Measurements from ENCODE around the gene TTLL13. TPM values are rescaled to one million over a fixed set of nuclear protein-coding genes. Genes with fewer than 3 reads are reported as not detected.
A peak's percentile ranks its signal among the peaks of the same experiment; 100 is the strongest.

TTLL13 gene, protein sequence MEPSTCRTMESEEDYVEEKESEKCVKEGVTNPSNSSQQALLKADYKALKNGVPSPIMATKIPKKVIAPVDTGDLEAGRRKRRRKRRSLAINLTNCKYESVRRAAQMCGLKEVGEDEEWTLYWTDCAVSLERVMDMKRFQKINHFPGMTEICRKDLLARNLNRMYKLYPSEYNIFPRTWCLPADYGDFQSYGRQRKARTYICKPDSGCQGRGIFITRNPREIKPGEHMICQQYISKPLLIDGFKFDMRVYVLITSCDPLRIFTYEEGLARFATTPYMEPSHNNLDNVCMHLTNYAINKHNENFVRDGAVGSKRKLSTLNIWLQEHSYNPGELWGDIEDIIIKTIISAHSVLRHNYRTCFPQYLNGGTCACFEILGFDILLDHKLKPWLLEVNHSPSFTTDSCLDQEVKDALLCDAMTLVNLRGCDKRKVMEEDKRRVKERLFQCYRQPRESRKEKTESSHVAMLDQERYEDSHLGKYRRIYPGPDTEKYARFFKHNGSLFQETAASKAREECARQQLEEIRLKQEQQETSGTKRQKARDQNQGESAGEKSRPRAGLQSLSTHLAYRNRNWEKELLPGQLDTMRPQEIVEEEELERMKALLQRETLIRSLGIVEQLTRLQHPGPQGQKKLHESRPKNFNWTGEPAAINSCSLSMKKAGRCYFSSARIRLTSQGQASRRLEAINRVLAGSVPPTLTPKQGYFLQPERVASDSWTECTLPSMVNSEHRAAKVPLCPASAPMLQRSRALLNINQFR
- not detected in 2 replicates for polyA plus RNA-seq (2014; cell fraction: cytosol; rRNA removed)
- 0.27 TPM in 1 of 2 replicates, not detected in the other for polyA plus RNA-seq (2014; cell fraction: nucleus; rRNA removed)

DNA sequence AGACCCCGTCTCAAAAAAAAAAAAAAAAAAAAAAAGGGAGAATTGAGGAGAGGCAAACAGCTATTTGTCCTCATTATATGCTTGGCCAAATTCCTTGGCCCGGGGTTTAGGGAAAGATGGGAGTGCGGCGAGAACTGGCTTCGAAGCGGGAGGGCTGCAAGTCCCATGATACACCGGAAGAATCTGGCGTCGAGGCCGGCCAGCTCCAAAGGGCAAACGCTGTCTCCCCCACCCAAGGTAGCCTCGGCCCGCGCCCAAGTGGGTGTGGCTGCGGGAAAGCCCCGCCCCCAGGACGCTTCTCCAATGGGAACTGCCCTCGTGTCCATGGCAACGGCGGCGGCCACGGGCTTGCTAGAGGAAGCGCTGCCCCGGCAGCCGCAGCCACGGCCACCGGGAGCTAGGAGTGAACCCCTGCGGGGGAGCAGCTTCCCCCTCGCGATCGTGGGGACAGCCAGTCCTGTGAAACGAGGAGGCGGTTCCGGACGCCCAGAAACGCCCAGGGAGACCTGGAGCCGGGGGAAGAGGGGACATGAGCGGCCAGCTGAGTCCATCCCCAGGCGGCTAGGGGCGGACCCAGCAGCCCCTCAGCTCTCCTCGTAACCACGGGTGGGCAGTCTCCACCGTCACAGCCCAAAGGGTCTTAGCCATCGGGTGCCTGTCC, at the start of gene TTLL13:
TTLL13 (plus strand) TSS at position 354 of the 661 bp plus-strand sequence. CDS start 1,075 bp downstream, outside the sequence.
- DNase-seq (ENCODE audit: low spot score), result peak; percentile 91

DNA sequence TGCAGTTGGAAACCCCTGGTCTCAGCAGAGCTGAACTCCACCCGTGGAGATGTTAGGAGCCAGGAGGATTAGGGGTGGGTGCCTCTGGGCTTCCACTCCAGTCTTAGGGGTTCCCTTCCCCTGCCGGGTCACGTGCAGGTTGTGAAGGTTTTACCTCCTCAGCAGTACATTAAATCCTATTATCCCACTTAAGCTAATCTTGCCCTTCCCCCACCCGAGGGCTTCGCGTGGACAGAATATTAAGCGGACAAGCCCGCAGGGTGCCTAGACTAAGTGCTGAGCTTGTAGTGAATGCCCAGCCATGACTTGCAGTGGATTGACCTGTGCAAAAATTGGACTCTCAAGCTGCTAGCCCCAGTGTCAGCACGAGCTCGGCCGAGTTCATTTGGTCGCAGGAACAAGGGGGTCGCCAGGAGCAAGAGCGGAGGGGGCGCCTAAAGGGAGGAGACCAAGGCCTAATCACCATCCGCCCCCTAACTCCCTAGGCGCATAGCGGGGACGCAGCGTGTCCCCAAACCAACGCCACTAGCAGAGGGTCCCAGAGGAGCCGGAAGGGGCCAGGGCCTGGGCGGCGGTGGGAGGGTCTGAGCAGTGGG, 48.7 kb upstream of the TTLL13 start:
- DNase-seq (ENCODE audit: low spot score), result peak; percentile 27

DNA sequence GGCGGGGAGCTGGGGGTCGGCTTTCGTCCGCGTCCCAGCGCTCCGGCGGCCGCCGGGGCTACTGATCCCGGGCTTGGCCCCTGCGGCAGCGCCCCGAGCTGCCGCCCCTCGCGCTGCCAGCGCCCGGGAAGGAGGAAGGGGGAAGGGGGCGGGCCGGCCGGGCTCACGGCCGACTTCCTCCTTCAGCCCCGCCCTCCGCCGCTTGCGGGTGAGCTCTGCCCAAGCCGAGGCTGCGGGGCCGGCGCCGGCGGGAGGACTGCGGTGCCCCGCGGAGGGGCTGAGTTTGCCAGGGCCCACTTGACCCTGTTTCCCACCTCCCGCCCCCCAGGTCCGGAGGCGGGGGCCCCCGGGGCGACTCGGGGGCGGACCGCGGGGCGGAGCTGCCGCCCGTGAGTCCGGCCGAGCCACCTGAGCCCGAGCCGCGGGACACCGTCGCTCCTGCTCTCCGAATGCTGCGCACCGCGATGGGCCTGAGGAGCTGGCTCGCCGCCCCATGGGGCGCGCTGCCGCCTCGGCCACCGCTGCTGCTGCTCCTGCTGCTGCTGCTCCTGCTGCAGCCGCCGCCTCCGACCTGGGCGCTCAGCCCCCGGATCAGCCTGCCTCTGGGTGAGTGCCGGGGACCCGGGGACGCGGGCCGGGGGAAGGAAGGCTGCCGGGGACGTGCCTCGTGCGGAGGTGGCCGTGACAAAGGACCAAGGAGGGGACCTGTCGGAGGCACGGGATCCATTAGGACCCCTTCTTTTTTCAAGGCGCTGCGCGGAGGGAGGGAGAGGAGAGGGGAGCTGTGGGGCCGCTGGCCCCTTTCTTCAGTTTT, 48.0 kb upstream of the TTLL13 start, which contains the start of gene SEMA4B:
SEMA4B (plus strand) TSS at position 201 of the 814 bp plus-strand sequence; CDS start at position 450, 249 bp downstream.
- peak; percentile 75 for DNase-seq (ENCODE audit: low spot score)

DNA sequence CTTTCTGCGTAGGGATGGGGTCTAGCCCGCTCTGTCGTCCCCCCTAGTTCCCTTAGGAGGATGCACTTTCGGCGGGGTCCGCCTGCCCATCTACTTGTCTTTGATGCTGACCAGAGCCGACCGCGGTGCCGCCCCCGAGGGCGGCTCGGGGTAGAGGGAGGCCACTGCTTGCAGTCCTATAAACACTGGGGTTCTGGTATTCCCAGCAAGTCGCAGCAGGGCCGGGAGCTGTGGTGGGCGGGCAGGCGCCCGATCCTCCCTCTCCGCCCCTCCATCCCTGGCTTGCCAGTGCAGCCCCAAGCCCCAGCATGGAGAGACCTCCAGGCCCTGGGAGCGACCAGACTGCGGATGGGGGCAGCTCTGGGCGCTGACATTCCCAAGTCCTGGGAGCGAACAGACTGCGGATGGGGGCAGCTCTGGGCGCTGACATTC, 47.4 kb upstream of the TTLL13 start:
- peak; percentile 43 for DNase-seq (ENCODE audit: low spot score)

DNA sequence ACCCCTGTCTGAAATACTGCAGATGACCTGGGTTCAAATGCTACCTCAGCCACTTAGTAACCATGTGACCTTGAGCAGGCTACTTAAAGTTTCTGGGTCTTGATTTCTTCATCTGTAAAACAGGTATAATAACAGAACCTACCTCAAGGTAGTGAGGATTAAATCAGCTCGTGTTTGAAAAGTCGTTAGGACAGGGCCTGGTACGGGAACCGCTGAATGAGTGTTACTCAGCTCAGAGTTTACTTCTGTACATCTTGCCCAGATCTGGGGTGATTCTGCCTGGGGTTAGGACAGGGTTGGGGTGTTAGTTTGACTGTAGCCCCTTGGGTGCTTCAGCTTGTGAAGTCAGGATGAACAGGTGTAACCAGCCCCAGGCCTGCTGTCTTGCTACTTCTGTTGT, 46.4 kb upstream of the TTLL13 start:
- no peak for DNase-seq (ENCODE audit: low spot score)

DNA sequence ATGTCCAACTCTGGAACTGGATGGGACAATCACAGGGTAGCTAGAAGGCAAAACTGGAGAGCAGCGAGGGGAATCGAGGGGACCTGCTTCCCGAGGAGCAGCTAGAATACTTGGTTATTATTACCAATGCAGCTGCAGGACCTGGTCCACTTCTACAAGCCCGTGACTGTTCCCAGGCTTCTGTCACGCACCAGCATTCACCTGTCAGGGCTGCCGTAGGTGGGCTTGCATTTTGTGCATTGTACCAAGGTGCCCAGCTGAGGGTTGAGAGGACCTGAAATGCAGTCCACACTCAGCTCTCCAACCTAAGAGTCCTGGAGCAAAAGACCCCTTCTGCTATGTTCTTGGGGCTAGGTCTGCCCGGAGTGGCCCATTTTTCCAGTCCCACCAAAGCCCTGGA, 45.9 kb upstream of the TTLL13 start:
- no peak for DNase-seq (ENCODE audit: low spot score)

DNA sequence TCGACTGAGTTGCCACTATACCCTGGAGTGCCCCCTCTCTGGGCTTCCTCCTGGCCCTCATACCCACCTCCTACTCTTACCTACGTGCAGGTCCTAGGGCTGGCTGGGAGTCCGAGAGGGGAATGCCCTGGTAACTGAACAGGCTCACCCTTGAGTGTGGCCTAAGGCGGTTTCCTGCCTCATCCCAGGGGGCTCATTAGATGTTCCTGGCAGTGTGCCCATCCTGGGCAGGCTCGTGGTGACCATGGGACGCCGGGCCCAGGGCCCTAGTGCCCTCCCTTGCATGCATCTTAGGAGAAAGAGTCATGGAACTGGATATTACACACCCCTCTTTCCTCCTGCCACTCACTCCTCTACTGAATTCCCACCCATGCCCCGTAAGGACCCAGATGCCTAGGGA, 45.4 kb upstream of the TTLL13 start:
- DNase-seq (ENCODE audit: low spot score), result no peak

DNA sequence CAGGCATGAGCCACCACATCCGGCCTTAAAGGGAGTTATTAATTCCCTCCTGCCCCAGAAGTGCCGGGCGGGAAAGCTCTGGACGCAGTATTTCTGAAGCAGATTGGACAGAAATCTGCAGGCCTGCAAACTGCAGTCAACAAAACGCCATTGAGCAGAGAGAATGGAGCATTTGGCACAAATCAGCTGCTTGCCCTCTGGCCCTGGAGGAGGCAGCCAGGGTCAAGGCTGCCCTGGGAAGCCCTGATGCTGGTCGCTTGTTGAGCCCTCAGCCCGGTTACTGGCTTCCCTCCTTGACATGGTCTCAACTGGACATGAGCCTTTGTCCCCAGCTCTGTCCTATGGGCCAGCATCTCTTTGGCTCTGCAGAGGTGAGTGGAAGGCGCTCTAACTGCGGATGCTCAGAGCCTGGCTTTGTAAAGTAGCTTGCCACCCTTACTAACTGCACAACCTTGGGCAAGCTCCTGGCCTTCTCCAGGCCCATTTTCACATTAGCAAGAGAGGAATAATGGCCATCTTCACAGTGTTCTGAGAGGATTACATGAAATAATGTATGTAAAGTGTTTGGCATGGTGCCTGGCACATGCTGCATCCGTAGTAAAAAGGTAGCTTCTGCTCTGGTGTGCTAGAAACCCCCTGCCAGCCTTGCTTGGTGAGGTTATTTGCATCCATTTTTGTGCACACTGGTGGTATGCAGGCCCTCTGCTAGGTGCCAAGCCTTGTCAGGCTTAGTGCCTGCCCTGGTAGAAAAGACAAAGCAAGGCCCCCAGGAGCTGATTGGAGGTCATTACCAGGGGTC, 44.1 kb upstream of the TTLL13 start:
- no peak for DNase-seq (ENCODE audit: low spot score)

DNA sequence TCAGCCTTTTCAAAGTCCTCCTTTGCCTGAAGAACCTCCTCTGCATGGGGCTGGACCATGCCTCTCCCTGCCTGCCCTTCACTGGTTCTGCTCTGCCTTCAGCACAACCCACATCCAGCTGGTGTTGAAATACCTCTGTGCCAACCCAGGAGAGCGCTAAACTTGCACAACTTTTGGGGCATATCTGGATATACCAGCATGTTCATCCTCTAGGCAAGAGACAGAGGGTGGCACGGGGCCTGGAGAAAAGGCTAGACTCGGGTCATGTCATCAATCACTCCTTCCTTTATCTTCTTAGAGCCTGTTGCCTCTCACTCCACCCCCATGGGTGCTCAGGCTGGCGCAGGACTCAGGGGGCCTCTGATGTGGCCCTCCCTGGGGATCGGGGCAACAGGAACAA, 43.5 kb upstream of the TTLL13 start:
- DNase-seq (ENCODE audit: low spot score), result no peak

DNA sequence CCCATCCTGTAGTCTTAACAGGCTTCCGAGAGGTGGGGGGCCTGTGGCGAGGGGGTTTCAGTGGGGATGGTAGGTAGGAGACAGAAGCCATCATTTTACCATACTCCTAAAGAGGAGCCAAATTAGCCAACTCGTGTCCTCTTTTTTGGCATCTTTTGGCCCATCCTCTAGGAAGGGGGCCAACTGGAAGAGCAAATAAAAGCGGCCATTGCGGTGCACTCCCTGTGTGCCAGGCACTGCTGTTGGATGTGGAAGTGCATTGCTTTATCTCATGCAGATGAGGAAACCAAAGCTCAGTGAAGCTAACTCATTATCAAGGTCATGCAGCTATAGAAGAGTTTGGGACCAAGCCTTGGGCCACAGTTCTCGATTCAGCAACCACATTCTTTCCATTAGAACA, 42.1 kb upstream of the TTLL13 start:
- DNase-seq (ENCODE audit: low spot score), result no peak

DNA sequence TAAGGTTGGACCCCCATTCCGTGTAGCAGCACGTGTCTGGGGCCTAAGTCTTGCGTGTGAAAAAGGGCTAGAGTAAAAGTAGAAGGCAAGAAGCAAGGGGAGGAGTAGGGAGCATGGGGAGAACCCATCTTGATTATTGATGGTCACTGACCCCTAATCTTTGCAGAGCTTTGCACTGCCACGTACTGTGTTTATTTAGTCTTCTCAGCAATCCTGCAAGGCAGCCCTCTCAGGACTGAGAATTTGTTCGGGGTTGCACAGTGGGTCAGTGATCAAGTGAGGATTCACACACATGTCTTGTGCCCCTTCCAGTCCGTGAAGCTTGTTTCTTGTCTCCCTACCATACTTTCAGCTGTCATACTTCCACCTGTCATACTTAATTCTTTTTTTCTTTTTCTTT, 41.0 kb upstream of the TTLL13 start:
- DNase-seq (ENCODE audit: low spot score), result no peak

DNA sequence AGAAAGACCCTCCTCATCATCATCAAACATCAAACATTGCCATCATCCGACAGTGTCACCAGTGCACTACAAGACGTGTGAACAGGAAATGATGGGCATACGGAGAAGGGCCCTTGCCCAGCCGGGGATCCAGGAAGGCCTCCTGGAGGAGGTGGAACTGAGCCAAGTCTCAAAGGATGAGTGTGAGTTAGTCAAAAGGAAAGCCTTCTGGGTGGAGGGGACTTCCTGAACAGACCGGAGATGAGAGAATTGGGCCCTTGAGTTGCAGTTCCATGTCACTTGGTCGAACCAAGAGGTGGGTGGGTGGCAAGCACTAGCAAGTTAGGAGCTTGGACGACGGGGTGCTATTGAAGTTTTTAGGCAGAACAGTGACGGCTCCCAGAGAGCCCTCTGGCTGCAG, 39.8 kb upstream of the TTLL13 start:
- DNase-seq (ENCODE audit: low spot score), result no peak

DNA sequence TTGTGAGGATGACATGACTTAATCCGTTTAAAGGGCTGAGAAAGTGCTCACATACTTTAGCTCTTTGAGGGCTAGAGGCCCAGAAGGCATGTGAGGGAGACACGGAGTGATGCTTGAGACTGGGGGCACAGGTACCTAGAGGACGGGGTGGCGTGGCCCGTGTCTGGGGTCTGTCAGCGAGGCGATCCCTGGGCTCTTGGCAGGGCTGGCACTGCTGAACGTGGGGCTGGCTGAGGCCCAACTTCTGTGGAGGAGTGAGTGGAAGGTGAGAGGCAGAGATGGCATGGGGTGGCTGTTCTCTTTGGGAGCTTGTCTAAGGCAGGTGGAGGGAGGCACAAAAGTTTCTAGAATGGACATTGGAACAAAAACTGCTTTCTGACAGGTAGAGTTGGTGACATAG, 38.8 kb upstream of the TTLL13 start:
- DNase-seq (ENCODE audit: low spot score), result no peak

DNA sequence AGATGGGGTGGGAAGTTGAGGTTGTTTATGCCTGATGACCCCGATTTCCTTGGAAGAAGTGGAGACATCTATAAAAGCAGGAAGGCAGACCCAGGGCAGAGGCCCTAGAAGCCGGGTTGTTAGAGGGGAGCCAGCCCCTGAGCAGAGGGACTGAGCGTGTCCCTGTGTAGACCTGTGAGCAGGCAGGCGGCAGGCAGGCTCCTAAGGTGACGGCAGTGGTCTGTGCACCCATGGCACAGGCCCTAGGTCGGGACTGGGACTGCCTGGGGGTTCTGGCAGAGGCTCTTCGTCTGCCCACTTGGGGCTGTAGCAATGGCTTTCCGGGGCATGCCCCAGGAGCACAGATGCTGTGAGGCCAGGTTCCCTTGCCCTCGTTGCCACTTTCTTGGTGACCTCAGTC, 38.3 kb upstream of the TTLL13 start:
- no peak for DNase-seq (ENCODE audit: low spot score)

DNA sequence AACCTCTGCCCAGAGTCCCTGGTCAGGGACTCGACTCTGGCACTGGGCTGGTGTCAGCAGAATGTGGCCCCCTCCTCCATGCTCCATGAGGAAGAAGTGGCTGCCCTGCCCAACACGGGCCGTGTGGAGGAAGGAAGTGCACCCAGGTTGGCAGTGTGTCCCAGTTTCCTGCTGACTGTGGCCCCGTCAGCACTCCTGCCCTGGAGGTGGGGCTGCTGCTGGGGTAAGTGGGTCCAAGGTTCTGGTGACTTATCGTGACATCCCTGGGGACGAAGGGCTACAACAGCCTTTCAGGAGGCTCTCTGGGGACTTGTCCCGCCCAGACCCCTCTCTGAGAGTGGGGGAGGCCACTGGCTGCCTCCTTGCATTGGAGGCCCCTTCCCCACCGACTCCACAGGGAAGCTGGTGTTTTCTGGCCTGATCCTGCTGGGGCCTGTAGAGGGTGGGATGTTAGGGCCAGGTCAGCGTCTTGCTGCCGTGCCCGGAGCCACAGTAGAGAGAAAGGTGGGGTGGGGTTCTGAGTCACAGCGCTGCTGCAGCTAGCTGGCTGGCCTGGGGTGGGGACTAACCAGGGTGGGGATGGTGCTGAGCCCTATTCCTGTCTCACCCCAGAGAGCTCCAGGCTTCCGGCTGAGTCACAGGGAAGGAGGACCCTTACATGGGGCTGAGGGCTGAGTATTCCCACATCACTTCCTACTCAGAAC, 37.8 kb upstream of the TTLL13 start:
- no peak for DNase-seq (ENCODE audit: low spot score)

DNA sequence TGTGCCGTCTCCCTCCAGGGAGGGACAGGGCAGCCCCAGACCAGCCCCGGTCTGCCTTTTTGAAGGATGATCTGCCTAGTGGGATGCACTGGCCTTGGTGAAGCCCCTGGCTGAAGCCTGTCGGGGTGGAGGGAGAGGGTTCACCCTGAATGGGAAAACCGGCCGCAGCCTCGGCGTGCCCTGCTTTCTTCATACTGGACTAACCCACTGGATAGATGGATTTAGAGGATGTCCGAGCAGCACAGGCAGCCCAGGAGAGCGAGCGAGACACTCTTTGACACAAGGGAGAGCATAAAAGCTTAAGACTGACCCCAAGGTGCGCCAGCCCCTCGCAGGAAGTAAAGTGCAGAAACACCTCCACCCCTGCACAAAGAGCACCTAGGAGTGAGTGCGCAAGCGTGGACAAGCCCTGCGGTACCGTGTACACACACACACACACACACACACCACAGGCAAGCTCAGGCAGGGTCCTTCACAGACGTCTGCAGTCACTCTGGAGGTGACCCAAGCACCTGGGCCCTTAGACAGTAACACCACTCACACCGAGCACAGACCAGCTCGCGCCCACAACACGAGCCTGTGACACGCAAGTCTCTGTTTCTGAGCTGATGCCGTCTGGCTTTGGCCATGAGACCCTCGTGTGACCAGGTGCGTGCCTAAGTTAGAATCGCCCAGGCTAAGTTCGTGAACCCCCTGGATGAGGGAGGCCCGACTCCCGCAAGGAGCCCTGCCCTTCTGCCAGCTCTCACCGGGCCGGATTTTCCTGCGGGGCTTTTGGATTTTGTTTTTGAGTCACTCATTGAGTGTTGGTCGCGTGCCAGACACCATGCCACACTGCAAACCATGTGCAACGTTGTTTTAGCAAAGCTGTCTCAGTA, 36.9 kb upstream of the TTLL13 start:
- DNase-seq (ENCODE audit: low spot score), result no peak

DNA sequence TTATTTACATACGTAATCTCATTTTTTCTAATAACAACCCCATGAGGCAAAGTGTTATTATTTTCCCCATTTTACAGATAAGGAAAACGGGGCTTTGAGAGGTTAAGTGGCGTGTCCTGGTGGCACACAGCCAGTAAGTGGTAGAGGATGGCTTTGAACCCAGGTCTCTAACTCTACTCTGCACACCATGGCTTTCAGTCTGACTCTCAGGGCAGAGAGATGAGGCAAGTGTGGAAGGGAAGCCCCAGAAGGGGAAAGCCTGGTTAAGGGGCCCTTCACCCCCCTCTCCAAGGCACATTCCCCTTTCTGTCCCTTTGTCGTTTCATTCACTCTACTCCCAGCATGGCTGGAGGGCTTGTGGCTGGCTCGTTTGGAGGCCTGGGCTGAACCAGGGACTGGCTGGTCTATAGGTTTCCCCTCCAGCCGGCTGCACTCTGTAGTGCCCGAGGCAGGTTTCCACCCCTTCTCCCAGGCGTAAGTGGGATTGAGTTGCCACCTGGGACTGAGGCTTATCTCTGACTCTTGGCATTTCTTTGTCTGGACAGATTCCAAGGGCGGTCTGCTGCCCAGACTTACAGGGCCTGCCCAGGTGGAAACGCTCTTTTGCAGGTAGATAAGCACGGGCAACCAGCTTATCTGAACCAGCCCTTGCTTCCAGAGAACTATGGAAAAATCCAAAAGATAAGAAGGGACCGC, 36.1 kb upstream of the TTLL13 start:
- no peak for DNase-seq (ENCODE audit: low spot score)

DNA sequence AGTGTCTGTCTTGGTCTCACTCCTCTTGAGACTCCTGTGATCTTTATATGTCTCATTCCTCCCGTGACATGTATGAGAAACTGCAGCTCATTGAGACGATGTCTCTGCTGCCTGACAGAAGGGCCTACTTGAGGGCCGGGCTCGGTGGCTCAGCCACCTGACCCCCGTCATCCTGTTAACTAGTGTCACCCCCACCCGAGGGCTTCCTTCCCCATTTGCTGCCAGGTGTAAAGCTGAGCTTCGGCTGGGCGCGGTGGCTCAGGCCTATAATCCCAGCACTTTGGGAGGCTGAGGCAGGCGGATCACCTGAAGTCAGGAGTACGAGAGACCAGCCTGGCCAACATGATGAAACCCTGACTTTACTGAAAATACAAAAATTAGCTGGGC, 35.5 kb upstream of the TTLL13 start:
- no peak for DNase-seq (ENCODE audit: low spot score)

All from SK-N-DZ (cell line).